HEK293 (cell line): ENCODE results near the gene PNRC1.

Experiments used
- HOXA7 ChIP-seq: sonication (generic); formaldehyde crosslinking; IDR thresholded peaks from 2 replicates; pipeline ENCODE4 v1.8.1; 2022; ENCODE audit warnings: missing genetic modification reagents, borderline replicate concordance
- KLF16 ChIP-seq: fragments of 450-650 bp; formaldehyde crosslinking; IDR thresholded peaks from 2 replicates; pipeline ENCODE4 v1.5.1; 2017; ENCODE audit warnings: missing biosample characterization, missing genetic modification characterization
- MYNN ChIP-seq: fragments of 450-650 bp; formaldehyde crosslinking; IDR thresholded peaks from 2 replicates; pipeline ENCODE4 v1.5.1; 2016; ENCODE audit warnings: missing biosample characterization, missing genetic modification characterization, borderline replicate concordance
- MZF1 ChIP-seq: fragments of 450-650 bp; formaldehyde crosslinking; IDR thresholded peaks from 2 replicates; pipeline ENCODE4 v1.5.1; 2017; ENCODE audit warnings: missing biosample characterization, missing genetic modification characterization, borderline replicate concordance
- PRDM1 ChIP-seq: fragments of 450-650 bp; formaldehyde crosslinking; IDR thresholded peaks from 2 replicates; pipeline ENCODE4; 2016; ENCODE audit warnings: missing biosample characterization, missing genetic modification characterization
- PRDM2 ChIP-seq: fragments of 450-650 bp; formaldehyde crosslinking; IDR thresholded peaks from 2 replicates; pipeline ENCODE4 v1.5.1; 2016; ENCODE audit warnings: missing biosample characterization, missing genetic modification characterization, borderline replicate concordance
- ZBTB11 ChIP-seq: fragments of 450-650 bp; formaldehyde crosslinking; conservative IDR thresholded peaks from 2 replicates; pipeline ENCODE4 v1.5.1; 2016; ENCODE audit warnings: low read depth, missing biosample characterization, missing genetic modification characterization
- ZBTB20 ChIP-seq: fragments of 450-650 bp; formaldehyde crosslinking; IDR thresholded peaks from 2 replicates; pipeline ENCODE4 v1.5.1; 2016; ENCODE audit warnings: missing biosample characterization, missing genetic modification characterization
- ZIC2 ChIP-seq: fragments of 450-650 bp; formaldehyde crosslinking; IDR thresholded peaks from 2 replicates; pipeline ENCODE4 v1.5.1; 2016; ENCODE audit warnings: missing biosample characterization, missing genetic modification characterization
- ZNF121 ChIP-seq: fragments of 450-650 bp; formaldehyde crosslinking; IDR thresholded peaks from 2 replicates; pipeline ENCODE4 v1.5.1; 2016; ENCODE audit warnings: missing biosample characterization, missing genetic modification characterization
- ZNF184 ChIP-seq: fragments of 450-650 bp; IDR thresholded peaks from 2 replicates; pipeline ENCODE4 v1.5.1; 2018; ENCODE audit warnings: missing biosample characterization, mild to moderate bottlenecking, missing genetic modification characterization
- ZNF211 ChIP-seq: fragments of 450-650 bp; formaldehyde crosslinking; IDR thresholded peaks from 2 replicates; pipeline ENCODE4 v1.5.1; 2016; ENCODE audit warnings: low read depth, missing biosample characterization, missing genetic modification characterization
- ZNF274 ChIP-seq, 2 experiments: fragments of 200-500 bp in 1 of 2; fragments of 450-650 bp in 1 of 2; sonication (Bioruptor generic) in 1 of 2; formaldehyde crosslinking in 1 of 2; IDR thresholded peaks; 2 replicates each; pipeline versions ENCODE4 v1.5.1 to v1.6.1; 2014 to 2016; ENCODE audit warnings: borderline replicate concordance in 1 of 2, inconsistent platforms in 1 of 2, low read length in 1 of 2, missing biosample characterization in 1 of 2, missing genetic modification characterization in 1 of 2
- ZNF404 ChIP-seq: fragments of 450-650 bp; formaldehyde crosslinking; IDR thresholded peaks from 2 replicates; pipeline ENCODE4 v1.5.1; 2017; ENCODE audit warnings: missing biosample characterization, missing genetic modification characterization
- ZNF488 ChIP-seq: fragments of 450-650 bp; formaldehyde crosslinking; IDR thresholded peaks from 2 replicates; pipeline ENCODE4 v1.5.1; 2016; ENCODE audit warnings: missing biosample characterization, missing genetic modification characterization
- ZNF518A ChIP-seq: fragments of 450-650 bp; formaldehyde crosslinking; conservative IDR thresholded peaks from 2 replicates; pipeline ENCODE4 v1.5.1; 2016; ENCODE audit warnings: low read depth, missing biosample characterization, missing genetic modification characterization
- ZNF560 ChIP-seq: fragments of 450-650 bp; formaldehyde crosslinking; IDR thresholded peaks from 2 replicates; pipeline ENCODE4 v1.5.1; 2017; ENCODE audit warnings: missing biosample characterization, missing genetic modification characterization, borderline replicate concordance
- ZNF596 ChIP-seq: fragments of 450-650 bp; IDR thresholded peaks from 2 replicates; pipeline ENCODE4 v1.5.0; 2018; ENCODE audit warnings: missing biosample characterization, mild to moderate bottlenecking, missing genetic modification characterization, moderate library complexity
- ZNF677 ChIP-seq: fragments of 450-650 bp; IDR thresholded peaks from 2 replicates; pipeline ENCODE4 v1.5.0; 2018; ENCODE audit warnings: missing biosample characterization, mild to moderate bottlenecking, missing genetic modification characterization, moderate library complexity
- ZSCAN18 ChIP-seq: fragments of 450-650 bp; formaldehyde crosslinking; IDR thresholded peaks from 2 replicates; pipeline ENCODE4 v1.5.1; 2016; ENCODE audit warnings: missing biosample characterization, missing genetic modification characterization

The PNRC1 gene

GRCh38 chr6:89081423-89082322 is 1.1 kb downstream of the PNRC1 start (continued):
- TF ChIP-seq ZSCAN18 (tag by site-specific recombination) (no peak), ZNF488 (no peak), KLF16 (peak; percentile 77; the same call in 1 of the 2 replicates), ZNF677 (tag by site-specific recombination) (no peak), ZBTB20 (tag by site-specific recombination) (peak; percentile 77; the same call in 1 of the 2 replicates), ZNF560 (tag by site-specific recombination) (no peak), ZNF596 (tag by site-specific recombination) (no peak), ZNF121 (peak; percentile 27; the same call in 1 of the 2 replicates), ZBTB11 (no peak; the same call in 1 of the 2 replicates), MZF1 (peak; percentile 19; the same call in 1 of the 2 replicates), MYNN (peak; percentile 87), ZNF518A (no peak), ZIC2 (peak; percentile 84), ZNF184 (peak; percentile 72), PRDM1 (no peak), HOXA7 (CRISPR knock-in tag) (no peak), ZNF404 (tag by site-specific recombination) (no peak), PRDM2 (no peak), ZNF274 (IDR thresholded peaks at IDR 0.05; ENCODE audit: low read length) (no peak), ZNF274 (tag by site-specific recombination; IDR thresholded peaks at IDR 0.05; ENCODE audit: borderline replicate concordance) (no peak), ZNF211 (tag by site-specific recombination) (no peak)
